AML-193 (cell line): Measurements from ENCODE around the gene PRR14.
"Not testable (repeated sequence)": the region's sequence is repeated elsewhere in the genome, so short reads cannot be mapped to it uniquely, and the experiment has no call there.

Source experiments
- DNase-seq, 2 experiments: peaks; one replicate each; lab custom pipeline; 2025; lab: John Stamatoyannopoulos, UW

The PRR14 gene

GRCh38 chr16:30632454-30632853 is 18.3 kb upstream of the PRR14 start:
- DNase-seq = not testable (repeated sequence)

- DNase-seq = no peak
Observed at GRCh38 chr16:30633526-30633925, 17.2 kb upstream of the PRR14 start.

DNA sequence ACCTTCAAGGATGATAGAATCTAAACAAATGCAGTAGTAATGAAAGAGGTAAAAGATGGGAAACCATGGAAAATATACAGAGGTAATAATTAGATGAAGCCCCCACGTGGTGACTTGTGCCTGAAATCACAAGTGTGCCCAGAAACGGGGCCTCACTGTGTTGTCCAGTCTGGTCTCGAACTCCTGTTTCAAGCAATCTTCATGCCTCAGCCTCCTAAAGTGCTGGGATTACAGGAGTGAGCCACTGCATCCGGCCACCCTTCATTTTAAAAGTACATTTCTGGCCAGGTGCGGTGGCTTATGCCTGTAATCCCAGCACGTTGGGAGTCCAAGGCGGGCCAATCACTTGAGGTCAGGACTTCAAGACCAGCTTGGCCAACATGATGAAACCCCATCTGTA is 14.2 kb upstream of the PRR14 start:
- no peak for DNase-seq

DNA sequence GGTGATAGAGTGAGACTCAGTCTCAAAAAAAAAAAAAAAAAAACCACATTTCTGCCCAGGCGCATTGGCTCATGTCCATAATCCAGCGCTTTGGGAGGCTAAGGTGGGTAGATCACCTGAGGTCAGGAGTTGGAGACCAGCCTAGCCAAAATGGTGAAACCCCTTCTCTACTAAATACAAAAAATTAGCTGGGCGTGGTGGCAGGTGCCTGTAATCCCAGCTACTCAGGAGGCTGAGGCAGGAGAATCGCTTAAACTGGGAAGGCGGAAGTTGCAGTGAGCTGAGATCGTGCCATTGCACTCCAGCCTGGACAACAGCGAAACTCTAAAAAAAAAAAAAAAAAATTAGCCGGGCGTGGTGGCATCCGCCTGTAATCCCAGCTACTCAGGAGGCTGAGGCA is 13.6 kb upstream of the PRR14 start:
- DNase-seq = not testable (repeated sequence)

DNA sequence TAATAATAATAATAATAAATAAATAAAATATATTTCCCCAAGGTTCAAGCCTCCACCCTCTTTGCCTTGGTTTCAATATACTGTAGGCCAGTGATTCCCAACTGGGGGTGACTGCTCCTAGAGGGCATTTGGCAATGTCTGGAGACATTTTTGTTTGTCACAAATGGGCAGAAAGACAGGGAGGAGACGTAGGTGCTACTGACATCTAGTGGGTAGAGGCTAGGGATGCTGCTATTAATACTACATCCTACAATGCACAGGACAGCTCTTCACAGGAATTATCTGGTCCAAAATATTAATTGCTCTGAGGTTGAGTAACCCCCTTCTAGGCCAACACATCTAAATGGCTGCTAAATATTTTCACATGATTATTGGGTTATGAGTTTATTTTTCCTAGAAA is 12.8 kb upstream of the PRR14 start:
- DNase-seq = peak; percentile 69 to 73

DNA sequence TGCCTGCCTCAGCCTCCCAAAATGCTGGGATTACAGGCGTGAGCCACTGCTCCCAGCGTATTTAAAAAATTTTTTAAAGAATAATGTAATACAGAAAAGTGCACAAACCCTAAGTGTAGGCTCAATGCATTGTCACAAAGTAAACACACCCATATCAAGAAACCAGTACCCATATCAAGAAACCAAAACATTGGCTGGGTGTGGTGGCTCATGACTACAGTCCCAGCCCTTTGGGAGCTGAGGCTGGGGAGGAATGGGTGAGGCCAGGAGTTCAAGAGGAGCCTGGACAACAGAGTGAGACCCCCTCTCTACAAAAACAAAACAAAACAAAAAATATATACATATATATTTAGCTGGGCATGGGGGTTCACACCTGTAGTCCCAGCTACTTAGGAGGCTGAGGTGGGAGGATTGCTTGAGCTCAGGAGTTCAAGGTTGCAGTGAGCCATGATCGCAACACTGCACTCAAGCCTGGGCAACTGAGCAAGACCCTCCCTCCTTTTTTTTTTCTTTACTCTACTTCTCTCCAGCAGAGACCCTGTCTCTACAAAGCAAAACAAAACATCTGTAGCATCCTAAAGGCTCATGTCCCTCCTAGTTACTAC is 9.3 kb upstream of the PRR14 start:
- no peak for DNase-seq

- no peak for DNase-seq
Observed at GRCh38 chr16:30644334-30644830, 6.4 kb upstream of the PRR14 start.

GRCh38 chr16:30645727-30646126 is 5.0 kb upstream of the PRR14 start:
- no peak for DNase-seq

DNA sequence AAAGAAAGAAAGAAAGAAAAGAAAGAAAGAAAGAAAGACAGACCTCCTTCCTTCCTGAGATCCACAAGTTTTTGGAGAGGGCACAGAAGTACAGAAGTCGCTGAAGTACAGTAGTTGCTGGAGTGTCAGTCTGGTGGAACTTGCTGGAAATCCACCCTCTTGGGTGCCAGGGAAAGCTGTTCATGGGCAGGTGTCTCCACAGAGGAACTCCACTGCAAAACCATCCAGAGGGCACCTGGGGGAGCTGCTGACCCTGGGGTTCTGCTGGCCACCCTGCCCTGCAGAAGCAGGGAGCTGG is 3.5 kb upstream of the PRR14 start:
- no peak for DNase-seq

- DNase-seq = no peak
Observed at GRCh38 chr16:30649725-30650368, 913 bp upstream of the PRR14 start.

- peak; percentile 53 to 55 for DNase-seq
Observed at GRCh38 chr16:30651124-30652004, 604 bp downstream of the PRR14 start.

DNA sequence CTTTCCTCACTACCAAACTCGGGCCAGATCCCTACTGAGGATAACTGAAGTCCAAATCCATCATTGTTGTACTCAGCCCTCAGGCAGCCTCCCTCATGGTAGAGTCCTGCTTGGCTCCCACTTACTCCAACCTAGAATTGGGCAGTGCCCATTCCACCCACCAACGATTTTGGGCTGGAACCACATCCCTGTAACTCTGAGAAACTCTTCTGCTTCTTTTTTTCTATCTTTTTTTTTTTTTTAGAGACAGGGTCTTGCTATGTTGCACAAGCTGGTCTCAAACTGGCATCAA is 1.2 kb downstream of the PRR14 start:
- DNase-seq = no peak

GRCh38 chr16:30652718-30653117 is 2.0 kb downstream of the PRR14 start:
- DNase-seq = no peak

GRCh38 chr16:30654856-30655255 is 4.1 kb downstream of the PRR14 start:
- DNase-seq = no peak

GRCh38 chr16:30655815-30656347 is 5.1 kb downstream of the PRR14 start:
- no peak for DNase-seq

- DNase-seq = no peak
Observed at GRCh38 chr16:30656388-30656787, 5.6 kb downstream of the PRR14 start.

DNA sequence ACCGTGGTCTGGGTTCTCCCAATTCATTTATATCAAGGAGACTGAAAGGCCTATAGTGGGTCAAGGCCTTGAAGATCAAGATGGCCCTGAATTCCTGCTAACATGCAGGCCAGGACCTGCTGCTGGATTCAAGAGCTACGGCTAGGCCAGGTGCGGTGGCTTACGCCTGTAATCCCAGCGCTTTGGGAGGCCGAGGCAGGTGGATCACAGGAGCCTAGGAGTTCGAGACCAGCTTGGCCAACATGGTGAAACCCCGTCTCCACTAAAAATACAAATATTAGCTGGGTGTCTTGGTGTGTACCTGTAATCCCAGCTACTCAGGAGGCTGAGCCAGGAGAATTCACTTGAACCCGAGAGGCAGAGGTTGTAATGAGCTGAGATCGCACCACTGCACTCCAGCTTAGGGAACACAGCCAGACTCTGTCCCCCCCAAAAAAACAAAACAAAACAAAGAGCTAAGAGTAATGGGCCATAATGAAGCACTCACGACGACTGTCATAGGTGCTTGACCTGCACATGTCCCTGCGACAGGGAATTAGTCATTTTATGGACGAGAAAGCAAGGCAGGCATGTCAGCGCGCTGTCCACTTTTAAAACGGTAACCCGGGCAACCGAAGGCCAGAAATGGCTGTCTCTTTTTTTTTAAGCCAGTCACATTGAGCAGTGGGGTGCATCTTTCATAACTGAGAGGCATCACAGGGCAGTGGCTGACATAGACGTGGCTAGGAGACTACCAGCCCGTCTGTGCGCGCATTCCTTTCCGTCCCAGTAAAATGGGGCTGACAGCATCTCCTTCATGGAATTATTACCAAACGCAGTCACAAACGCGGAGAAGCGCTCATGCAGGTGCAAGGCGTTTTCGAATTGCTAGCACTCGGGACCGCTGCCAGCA is 6.5 kb downstream of the PRR14 start:
- peak; percentile 40 to 45 for DNase-seq

- peak; percentile 99 to 100 for DNase-seq
Observed at GRCh38 chr16:30657866-30658730, 7.3 kb downstream of the PRR14 start, which contains the start of gene FBRS. FBRS (plus strand) TSS chr16:30658431; CDS start chr16:30659519, 1,088 bp downstream.

DNA sequence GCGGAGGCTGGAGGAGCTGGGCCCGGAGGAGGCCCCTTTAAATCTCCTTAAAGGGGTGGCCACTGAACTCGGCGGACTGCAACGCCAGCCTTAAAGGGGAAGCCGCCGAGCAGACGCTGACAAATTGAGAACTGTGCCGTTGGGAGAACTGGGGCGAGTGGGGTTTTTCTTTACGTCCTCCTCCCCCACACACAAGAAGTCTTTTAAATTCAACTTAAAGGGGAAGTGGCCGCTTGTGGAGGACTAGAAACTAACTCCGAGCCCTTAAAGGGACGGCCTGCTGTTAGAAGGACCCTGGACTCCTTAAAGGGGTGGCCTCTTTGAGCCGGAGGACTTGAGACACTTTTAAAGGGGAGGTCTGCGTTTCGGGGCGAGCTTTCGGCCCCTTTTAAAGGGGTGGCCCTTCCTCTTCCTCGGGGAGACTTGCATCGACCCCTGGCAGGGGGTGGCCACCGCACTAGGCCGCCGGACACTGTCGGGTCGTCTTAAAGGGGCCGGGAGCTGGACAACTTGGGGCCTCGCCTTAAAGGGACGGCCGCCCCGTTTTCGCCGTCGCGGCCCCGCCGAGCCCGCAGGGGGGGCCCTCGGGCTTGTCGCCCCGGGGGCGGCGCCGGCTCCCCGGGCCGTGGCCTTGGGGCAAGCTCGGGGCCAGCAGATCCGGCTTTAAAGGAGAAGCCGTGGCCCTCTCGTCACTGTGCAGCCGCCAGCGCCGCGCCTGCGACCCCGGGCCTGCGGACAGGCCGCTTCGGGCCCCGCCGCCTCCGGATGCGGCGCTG is 8.2 kb downstream of the PRR14 start:
- DNase-seq = peak; percentile 94 to 95
